Measurements from ENCODE around the gene ABCC8.

The ABCC8 gene

GRCh38 chr11:17383461-17383860 lies 93.2 kb downstream of the ABCC8 start:
- no peak for DNase-seq

- DNase-seq: no peak
Observed at GRCh38 chr11:17382046-17382728, 94.5 kb downstream of the ABCC8 start.

- no peak for DNase-seq
Observed at GRCh38 chr11:17381156-17381555, 95.5 kb downstream of the ABCC8 start.

GRCh38 chr11:17379383-17380180 lies 97.1 kb downstream of the ABCC8 start:
- no peak for DNase-seq

GRCh38 chr11:17378655-17379054 lies 98.0 kb downstream of the ABCC8 start:
- DNase-seq: no peak

- no peak for DNase-seq
Observed at GRCh38 chr11:17376493-17376892, 100.2 kb downstream of the ABCC8 start.

- no peak for DNase-seq
Observed at GRCh38 chr11:17375547-17375946, 101.1 kb downstream of the ABCC8 start.

- peak; percentile 70 for DNase-seq
Observed at GRCh38 chr11:17371614-17372013, 105.0 kb downstream of the ABCC8 start.

- no peak for DNase-seq
Observed at GRCh38 chr11:17369684-17370243, 106.9 kb downstream of the ABCC8 start.

GRCh38 chr11:17369094-17369493 lies 107.6 kb downstream of the ABCC8 start:
- no peak for DNase-seq

- DNase-seq: no peak
Observed at GRCh38 chr11:17368551-17368950, 108.1 kb downstream of the ABCC8 start.

GRCh38 chr11:17366495-17366894 lies 110.2 kb downstream of the ABCC8 start:
- DNase-seq: no peak

GRCh38 chr11:17354601-17354991 lies 122.0 kb downstream of the ABCC8 start:
- peak; percentile 85 for DNase-seq

- peak; percentile 62 for DNase-seq
Observed at GRCh38 chr11:17353821-17354600, 122.6 kb downstream of the ABCC8 start.

GRCh38 chr11:17352950-17353820 lies 123.5 kb downstream of the ABCC8 start:
- DNase-seq: peak; percentile 91

- peak; percentile 92 for DNase-seq
Observed at GRCh38 chr11:17351510-17352176, 125.0 kb downstream of the ABCC8 start, which contains the start of gene NCR3LG1. TSS of gene NCR3LG1 (plus strand) at chr11:17351800. CDS start at chr11:17351970, 170 bp downstream.

- DNase-seq: no peak
Observed at GRCh38 chr11:17351172-17351509, 125.5 kb downstream of the ABCC8 start.

GRCh38 chr11:17350455-17351171 lies 126.0 kb downstream of the ABCC8 start:
- DNase-seq: peak; percentile 23

- DNase-seq: no peak
Observed at GRCh38 chr11:17347676-17348075, 129.0 kb downstream of the ABCC8 start.

GRCh38 chr11:17343907-17344306 lies 132.7 kb downstream of the ABCC8 start:
- DNase-seq: no peak

- no peak for DNase-seq
Observed at GRCh38 chr11:17343257-17343656, 133.4 kb downstream of the ABCC8 start.

Measured in DMS53 (cell line).